Retinal pigment epithelial cell (primary cell): ENCODE measurements around the gene SRSF9.
"Not testable (repeated sequence)": the region's sequence is repeated elsewhere in the genome, so short reads cannot be mapped to it uniquely, and the experiment has no call there.

Source experiments
- DNase-seq: peaks from one replicate; pipeline ENCODE4 v3.0.0-alpha.2; 2010; ENCODE audit warnings: low read depth
- H3K4me3 ChIP-seq: 2 replicates; pipeline ENCODE4 v1.5.1; 2011; ENCODE audit warnings: mild to moderate bottlenecking, low read length, control low read depth, moderate library complexity
- TF ChIP-seq, protein P1 (sequence below): conservative IDR thresholded peaks from 2 replicates; pipeline ENCODE4 v1.5.1; 2011; ENCODE audit warnings: low read depth, low read length, control low read depth, inconsistent platforms

Gene SRSF9

DNA sequence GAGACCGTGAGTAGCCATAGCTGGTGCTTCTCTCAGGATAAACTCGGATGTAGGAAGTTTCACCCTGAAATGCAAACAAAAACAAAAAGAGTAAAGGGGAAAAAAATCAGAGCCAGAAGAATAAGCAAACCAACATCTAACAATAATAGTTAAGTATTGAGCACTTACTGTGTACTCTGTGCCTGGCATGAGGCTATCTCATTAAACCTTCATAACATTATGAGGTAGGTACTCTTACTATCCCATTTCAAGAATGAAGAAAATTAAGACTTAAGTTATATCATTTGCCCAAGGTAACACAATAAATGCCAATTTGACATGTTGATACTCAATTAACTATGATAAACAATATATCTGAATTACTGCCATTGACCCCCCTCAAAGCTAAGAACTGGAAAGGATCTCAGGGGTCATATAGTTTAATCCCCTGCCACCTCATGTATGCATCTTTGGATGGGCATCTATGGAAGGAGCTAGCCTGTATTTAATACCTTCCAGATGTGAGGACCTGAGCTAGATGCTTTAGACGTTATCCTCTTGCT, 7.4 kb downstream of the SRSF9 start:
- no peak overlapping the region for H3K4me3 ChIP-seq
- DNase-seq: no peak
- TF ChIP-seq, protein P1, sequence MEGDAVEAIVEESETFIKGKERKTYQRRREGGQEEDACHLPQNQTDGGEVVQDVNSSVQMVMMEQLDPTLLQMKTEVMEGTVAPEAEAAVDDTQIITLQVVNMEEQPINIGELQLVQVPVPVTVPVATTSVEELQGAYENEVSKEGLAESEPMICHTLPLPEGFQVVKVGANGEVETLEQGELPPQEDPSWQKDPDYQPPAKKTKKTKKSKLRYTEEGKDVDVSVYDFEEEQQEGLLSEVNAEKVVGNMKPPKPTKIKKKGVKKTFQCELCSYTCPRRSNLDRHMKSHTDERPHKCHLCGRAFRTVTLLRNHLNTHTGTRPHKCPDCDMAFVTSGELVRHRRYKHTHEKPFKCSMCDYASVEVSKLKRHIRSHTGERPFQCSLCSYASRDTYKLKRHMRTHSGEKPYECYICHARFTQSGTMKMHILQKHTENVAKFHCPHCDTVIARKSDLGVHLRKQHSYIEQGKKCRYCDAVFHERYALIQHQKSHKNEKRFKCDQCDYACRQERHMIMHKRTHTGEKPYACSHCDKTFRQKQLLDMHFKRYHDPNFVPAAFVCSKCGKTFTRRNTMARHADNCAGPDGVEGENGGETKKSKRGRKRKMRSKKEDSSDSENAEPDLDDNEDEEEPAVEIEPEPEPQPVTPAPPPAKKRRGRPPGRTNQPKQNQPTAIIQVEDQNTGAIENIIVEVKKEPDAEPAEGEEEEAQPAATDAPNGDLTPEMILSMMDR: no peak

DNA sequence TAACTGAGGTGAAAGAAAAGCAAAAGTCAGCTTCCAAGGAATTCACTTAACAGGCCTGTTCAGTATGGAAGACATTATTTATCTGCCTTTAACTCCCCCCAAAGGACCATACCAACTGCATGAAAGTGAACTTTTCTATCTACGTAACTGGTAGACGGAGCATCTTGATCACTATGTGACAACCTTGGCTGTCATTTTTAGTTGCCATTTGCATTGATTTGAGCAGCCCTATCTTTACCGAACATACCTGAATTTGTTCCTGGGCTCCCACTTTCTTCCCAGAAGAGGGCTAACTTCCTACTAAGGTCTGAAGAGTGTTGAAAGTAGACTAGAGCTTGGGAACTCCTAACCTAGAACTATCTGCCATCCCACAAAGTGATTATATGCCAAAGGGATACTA, 9.4 kb downstream of the SRSF9 start:
- H3K4me3 ChIP-seq: no peak overlapping the region
- TF ChIP-seq, protein P1: no peak
- no peak for DNase-seq

DNA sequence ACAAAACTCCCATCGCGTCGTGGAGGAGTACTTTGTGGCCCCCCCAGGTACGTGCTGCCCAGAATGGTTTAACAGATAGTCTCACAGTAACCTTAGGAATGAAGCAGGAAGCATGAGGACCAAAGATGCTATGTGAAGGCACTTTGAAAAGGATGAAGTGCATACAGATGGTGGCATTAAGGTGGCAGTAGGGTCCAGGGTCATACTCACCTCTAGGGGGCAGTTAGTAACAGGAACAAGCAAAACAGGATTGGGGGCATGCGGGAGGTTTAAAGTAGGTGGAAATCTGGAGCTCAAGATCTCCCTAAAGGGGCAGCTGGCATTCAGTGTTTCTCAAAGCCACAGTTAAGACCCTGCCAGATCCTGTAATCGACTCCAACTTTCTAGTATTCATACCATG, 12.4 kb downstream of the SRSF9 start:
- TF ChIP-seq, protein P1: peak; percentile 52
- no peak overlapping the region for H3K4me3 ChIP-seq
- DNase-seq: no peak

DNA sequence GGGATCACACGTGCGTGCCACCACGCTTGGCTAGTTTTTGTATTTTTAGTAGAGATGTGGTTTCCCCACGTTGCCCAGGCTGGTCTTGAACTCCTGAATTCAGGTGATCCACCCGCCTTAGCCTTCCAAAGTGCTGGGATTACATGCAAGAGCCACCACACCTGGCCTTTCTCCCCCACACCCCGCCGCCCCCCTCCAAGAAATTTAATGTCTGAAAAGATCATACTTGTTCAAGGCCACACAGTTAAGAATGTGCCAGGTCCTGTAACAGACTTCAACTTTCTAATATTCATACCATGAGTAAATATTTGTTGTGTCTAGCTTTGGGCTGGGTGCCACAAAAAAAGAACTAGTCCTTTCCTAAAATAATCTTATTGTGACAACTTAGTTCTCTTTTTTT, 14.2 kb downstream of the SRSF9 start:
- TF ChIP-seq, protein P1: no peak
- no peak for DNase-seq
- H3K4me3 ChIP-seq: no peak overlapping the region

DNA sequence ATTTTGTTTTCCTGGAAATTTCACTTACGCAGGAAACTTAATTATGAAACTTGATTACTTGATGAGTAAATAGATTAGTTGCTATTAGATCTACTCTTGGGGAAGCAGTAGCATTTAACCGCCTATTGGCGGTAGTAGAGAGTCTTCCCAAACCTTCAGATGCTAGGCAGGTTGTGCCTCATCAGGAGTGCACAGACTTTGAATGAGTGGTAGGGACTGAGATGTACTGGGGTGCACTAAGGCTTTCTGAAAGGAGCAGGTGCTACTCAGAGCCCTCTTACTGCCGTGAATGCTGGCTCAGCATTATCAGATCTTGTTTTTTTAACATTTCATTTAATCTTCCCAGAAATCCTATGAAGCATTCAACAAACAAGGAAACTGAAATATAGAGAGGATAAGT, 15.6 kb downstream of the SRSF9 start:
- TF ChIP-seq, protein P1: peak; percentile 73
- H3K4me3 ChIP-seq: no peak overlapping the region
- DNase-seq: no peak

DNA sequence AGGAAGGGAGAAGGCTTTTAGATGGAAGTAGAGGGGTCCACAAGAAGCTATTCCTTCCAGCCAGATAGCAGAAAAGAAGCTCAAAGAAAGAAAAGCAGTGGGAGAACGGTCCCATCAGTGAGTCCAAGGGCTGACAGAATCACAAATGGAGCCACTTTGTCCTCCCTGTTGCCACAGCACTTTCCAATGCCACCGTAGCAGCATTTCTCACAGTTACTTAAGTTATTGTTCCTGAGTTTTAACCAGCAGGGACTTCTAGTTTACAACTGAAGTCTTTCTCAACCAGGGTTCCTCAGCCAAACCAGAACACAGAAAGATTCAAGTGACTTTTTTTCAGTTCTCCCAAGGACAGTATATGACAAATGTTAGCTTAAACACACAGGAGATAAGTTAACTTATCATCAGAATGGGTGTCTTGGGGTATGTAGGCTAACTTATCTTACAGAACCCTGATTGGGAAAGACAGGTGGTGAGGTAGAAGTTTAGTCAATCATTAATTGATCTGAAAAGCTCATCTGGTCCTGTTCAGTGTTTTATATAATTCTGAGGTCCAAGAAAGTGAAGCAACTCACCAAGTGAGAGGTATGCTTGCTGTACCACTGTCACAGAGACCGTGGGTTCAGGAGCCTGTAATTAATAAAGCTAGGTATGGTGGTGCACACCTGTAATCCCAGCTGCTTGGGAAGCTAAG, 16.3 kb downstream of the SRSF9 start:
- TF ChIP-seq, protein P1: no peak
- no peak for DNase-seq
- H3K4me3 ChIP-seq: no peak overlapping the region

DNA sequence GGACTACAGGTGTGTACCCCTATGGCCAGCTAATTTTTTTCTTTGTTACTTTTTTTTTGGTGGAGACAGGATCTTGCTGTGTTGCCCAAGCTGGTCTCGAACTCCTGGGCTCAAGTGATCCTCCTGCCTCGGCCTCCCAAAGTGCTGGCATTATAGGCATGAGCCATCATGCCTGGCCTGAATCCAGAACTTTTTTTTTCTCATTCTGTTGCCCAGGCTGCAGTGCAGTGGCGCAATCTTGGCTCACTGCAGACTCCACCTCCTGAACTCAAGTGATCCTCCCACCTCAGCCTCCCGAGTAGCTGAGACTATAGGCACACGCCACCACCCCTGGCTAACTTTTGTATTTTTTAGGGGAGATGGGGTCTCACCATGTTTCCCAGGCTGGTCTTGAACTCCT, 17.0 kb downstream of the SRSF9 start:
- H3K4me3 ChIP-seq, DNase-seq: not testable (repeated sequence)
